Measurements from ENCODE around the gene ADAM11. TPM values are rescaled to one million over a fixed set of nuclear protein-coding genes. Genes with fewer than 3 reads are reported as not detected.

ADAM11 gene
- total RNA-seq, 4 donors from 2014 or later = 0.42 to 3.9 (median 1.6) TPM

DNA sequence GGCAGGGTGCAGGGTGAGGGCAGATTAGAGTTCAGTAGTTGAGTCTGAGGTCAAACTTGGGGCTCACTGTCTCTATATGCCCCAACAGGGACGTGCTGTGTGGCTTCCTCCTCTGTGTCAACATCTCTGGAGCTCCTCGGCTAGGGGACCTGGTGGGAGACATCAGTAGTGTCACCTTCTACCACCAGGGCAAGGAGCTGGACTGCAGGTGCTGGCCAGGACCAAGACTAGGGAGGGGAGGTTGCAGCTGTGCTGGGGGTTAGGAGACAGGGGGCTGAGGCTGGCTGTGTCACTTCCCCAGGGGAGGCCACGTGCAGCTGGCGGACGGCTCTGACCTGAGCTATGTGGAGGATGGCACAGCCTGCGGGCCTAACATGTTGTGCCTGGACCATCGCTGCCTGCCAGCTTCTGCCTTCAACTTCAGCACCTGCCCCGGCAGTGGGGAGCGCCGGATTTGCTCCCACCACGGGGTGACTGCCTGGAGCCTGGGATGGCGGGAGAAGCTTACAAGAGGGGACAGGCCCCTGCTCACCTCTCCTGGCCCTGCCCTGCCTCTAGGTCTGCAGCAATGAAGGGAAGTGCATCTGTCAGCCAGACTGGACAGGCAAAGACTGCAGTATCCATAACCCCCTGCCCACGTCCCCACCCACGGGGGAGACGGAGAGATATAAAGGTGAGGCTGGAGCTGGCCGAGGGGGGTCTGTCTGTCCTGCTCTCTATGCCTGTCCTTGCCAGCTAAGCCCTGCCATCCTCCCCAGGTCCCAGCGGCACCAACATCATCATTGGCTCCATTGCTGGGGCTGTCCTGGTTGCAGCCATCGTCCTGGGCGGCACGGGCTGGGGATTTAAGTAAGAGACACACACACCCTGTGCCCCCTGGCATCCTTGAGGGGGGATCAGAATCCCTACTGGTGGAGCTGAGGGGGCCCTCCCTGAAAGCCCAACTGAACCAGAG lies 18.9 kb downstream of the ADAM11 start:
- H3K36me3 ChIP-seq = no peaks in the 10 kb centered on the region
- no peak overlapping the region for H3K27ac ChIP-seq
- 83 to 85% methylated on average over 11 to 19 of the region's 20 CpGs for WGBS, 2 donors
- H3K4me1 ChIP-seq = peaks cover 0 to 38% (median 17%) of the 10 kb centered on the region in 4 donors
- H3K4me3 ChIP-seq = no peak overlapping the region
- TF ChIP-seq, protein P1, sequence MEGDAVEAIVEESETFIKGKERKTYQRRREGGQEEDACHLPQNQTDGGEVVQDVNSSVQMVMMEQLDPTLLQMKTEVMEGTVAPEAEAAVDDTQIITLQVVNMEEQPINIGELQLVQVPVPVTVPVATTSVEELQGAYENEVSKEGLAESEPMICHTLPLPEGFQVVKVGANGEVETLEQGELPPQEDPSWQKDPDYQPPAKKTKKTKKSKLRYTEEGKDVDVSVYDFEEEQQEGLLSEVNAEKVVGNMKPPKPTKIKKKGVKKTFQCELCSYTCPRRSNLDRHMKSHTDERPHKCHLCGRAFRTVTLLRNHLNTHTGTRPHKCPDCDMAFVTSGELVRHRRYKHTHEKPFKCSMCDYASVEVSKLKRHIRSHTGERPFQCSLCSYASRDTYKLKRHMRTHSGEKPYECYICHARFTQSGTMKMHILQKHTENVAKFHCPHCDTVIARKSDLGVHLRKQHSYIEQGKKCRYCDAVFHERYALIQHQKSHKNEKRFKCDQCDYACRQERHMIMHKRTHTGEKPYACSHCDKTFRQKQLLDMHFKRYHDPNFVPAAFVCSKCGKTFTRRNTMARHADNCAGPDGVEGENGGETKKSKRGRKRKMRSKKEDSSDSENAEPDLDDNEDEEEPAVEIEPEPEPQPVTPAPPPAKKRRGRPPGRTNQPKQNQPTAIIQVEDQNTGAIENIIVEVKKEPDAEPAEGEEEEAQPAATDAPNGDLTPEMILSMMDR (IDR thresholded peaks at IDR 0.05) = no peak
- TF ChIP-seq POLR2A (IDR thresholded peaks at IDR 0.05) (no peak), EP300 (IDR thresholded peaks at IDR 0.05) (no peak)
- peaks cover 0 to 17% of the 10 kb centered on the region in 2 donors for H3K27me3 ChIP-seq
- no peaks in the 10 kb centered on the region for H3K9me3 ChIP-seq
- no peak for DNase-seq (ENCODE audit: low spot score in 2 of 2)

DNA sequence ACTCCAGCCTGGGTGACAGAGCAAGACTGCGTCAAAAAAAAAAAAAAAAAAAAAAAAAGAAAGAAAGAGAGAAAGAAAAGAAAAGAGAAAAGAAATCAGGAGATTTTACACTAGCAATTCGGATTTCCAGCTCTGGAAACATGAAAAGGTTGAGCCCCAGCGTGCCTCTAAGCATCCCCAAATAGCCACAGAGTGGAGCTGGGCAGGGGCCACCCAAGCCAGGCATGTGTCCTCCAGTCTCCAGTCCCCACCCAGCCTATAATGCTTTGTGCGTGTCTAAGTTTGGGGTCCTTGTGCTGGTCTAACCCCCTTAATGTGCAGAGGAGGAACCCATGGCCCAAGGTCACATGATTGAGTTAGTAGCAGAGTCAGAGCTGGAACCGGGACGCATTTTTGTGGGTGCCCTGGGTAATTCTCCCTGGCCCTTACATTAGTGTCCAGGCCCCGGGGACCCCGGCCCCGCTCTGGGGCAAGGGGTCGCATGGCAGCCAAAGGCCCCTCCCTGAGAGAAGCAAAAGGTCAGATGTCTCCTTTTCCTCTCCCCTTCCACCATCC lies 19.9 kb downstream of the ADAM11 start:
- H3K27ac ChIP-seq = peak overlapping the region in 1 of 4 donors; percentile 59
- peak overlapping the region in 3 of 4 donors; percentile 35 to 40 (median 40) for H3K4me3 ChIP-seq
- peaks cover 0 to 12% of the 10 kb centered on the region in 2 donors for H3K27me3 ChIP-seq
- peaks cover 0 to 38% (median 17%) of the 10 kb centered on the region in 4 donors for H3K4me1 ChIP-seq
- TF ChIP-seq POLR2A (IDR thresholded peaks at IDR 0.05) (no peak), EP300 (IDR thresholded peaks at IDR 0.05) (no peak)
- TF ChIP-seq, protein P1 (IDR thresholded peaks at IDR 0.05) = no peak
- H3K36me3 ChIP-seq = no peaks in the 10 kb centered on the region
- WGBS, 2 donors = 25 to 35% methylated on average over 8 to 10 of the region's 10 CpGs
- no peaks in the 10 kb centered on the region for H3K9me3 ChIP-seq
- no peak for DNase-seq (ENCODE audit: low spot score in 2 of 2)

DNA sequence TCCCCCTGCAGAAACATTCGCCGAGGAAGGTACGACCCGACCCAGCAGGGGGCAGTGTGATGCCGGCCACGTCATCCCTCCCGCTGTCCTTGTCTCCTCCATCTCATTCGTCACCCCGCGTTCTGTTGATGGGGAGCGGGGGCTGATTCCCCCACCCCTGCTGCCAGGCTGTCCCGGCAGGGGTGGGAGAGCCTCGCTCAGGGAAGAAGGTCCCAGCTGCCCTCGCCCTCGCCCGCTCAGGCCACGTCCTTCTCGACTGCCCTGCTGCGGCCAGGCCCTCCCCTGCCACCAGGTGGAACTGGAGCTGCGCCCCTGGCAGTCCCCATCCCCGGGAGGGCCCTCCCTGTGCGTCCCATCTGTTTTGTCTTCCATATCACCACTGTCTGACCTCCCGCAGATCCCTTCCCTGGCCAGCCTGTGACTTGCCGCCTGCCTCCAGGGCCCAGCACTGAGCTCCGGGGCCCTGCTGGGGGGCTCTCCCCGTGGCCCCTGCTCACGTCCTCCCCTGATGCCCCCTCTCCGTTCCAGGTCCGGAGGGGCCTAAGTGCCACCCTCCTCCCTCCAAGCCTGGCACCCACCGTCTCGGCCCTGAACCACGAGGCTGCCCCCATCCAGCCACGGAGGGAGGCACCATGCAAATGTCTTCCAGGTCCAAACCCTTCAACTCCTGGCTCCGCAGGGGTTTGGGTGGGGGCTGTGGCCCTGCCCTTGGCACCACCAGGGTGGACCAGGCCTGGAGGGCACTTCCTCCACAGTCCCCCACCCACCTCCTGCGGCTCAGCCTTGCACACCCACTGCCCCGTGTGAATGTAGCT lies 20.6 kb downstream of the ADAM11 start:
- H3K27me3 ChIP-seq = peaks cover 0 to 6% of the 10 kb centered on the region in 2 donors
- WGBS, 2 donors = 16 to 22% methylated on average over 33 to 36 of the region's 36 CpGs
- H3K27ac ChIP-seq = peak overlapping the region in 2 of 4 donors; percentile 43 to 59
- H3K9me3 ChIP-seq = no peaks in the 10 kb centered on the region
- no peaks in the 10 kb centered on the region for H3K36me3 ChIP-seq
- peak overlapping the region in 3 of 4 donors; percentile 35 to 40 (median 40) for H3K4me3 ChIP-seq
- TF ChIP-seq POLR2A (IDR thresholded peaks at IDR 0.05) (no peak), EP300 (IDR thresholded peaks at IDR 0.05) (no peak)
- TF ChIP-seq, protein P1 (IDR thresholded peaks at IDR 0.05) = peak; percentile 72 to 93 (median 90)
- DNase-seq (ENCODE audit: low spot score in 2 of 2) = peak; percentile 47 to 67
- peaks cover 0 to 38% (median 17%) of the 10 kb centered on the region in 4 donors for H3K4me1 ChIP-seq

DNA sequence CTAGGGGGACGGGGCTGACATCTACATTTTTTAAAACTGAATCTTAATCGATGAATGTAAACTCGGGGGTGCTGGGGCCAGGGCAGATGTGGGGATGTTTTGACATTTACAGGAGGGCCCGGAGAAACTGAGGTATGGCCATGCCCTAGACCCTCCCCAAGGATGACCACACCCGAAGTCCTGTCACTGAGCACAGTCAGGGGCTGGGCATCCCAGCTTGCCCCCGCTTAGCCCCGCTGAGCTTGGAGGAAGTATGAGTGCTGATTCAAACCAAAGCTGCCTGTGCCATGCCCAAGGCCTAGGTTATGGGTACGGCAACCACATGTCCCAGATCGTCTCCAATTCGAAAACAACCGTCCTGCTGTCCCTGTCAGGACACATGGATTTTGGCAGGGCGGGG lies 21.4 kb downstream of the ADAM11 start:
- H3K36me3 ChIP-seq = no peaks in the 10 kb centered on the region
- no peaks in the 10 kb centered on the region for H3K9me3 ChIP-seq
- WGBS, 2 donors = 87 to 94% methylated on average over 10 to 12 of the region's 12 CpGs
- H3K4me1 ChIP-seq = peaks cover 0 to 32% (median 14%) of the 10 kb centered on the region in 4 donors
- DNase-seq (ENCODE audit: low spot score in 2 of 2) = no peak
- H3K27me3 ChIP-seq = peaks cover 0 to 4% of the 10 kb centered on the region in 2 donors
- TF ChIP-seq POLR2A (IDR thresholded peaks at IDR 0.05) (no peak), EP300 (IDR thresholded peaks at IDR 0.05) (no peak)
- TF ChIP-seq, protein P1 (IDR thresholded peaks at IDR 0.05) = no peak
- no peak overlapping the region for H3K4me3 ChIP-seq
- H3K27ac ChIP-seq = no peak overlapping the region

Measured in tibial nerve (tissue), 4 donors.